Stimulated activated CD8-positive, alpha-beta memory T cell treated with anti-CD3 and anti-CD28 coated beads, Interleukin-7, amount 100 ng/mL, for 24 hours (primary cell): Measurements from ENCODE around the gene MDP1.

ENCODE experiments used
- DNase-seq: peaks from one replicate; pipeline ENCODE4 v3.0.0-alpha.2; 2020; ENCODE audit warnings: low read depth

The MDP1 gene

GRCh38 chr14:24215495-24216344, at the start of gene MDP1:
MDP1 (minus strand) TSS chr14:24216066; CDS start chr14:24215955, 111 bp downstream.
- DNase-seq: peak; percentile 58

- DNase-seq: no peak
These were observed 48.4 kb upstream of the MDP1 start for GRCh38 chr14:24264298-24264697.

GRCh38 chr14:24263848-24264247, 48.0 kb upstream of the MDP1 start:
- no peak for DNase-seq

DNA sequence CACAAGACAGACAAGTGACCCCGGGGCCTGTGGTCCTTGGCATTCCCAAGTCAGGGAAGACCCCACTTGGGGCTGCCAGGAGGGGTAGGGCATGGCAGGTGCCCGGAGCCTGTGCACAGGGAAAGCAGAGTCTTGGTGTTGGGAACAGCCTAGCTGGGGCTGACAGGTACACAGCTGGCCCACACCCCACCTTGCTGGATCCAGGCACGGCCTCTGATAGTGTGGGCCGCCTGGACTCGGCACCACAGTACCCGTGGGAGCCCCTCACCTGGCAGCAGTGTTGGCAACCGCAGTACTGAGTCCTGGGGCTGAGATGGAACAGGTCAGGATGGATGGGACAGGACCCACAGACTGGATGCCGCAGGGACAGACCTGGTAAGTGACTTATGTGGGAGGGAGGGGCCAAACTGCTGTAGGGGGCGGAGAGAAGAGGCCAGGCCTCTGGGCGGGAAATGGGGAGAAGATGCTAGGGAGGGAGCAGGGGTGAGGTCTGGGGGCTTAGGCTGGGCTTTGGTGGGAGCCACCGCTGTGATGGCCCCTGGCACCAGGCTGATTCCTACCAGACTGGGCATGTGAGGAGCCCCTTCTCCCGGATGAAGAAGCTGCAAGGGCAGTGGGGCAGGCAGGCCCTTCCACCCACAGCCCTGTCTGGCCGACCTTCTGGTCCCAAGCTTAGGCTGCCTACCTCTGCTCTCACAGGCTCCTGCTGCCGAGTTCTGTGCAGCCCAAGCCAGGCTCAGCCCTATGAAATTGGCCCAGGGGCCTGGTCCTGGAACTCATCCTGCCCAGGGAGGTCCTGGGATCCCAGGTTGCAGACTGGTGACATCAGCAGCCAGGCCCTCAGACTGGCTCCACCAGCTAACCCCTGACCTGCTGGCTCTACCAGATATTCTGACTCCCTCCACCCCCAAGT, 47.2 kb upstream of the MDP1 start, which contains the start of gene TGM1:
TSS of gene TGM1 (minus strand) at position 357 of the 913 bp plus-strand sequence. CDS start 825 bp downstream, outside the sequence.
- no peak for DNase-seq

GRCh38 chr14:24261969-24262327, 46.1 kb upstream of the MDP1 start:
- DNase-seq: no peak

GRCh38 chr14:24261256-24261968, 45.5 kb upstream of the MDP1 start:
- no peak for DNase-seq

DNA sequence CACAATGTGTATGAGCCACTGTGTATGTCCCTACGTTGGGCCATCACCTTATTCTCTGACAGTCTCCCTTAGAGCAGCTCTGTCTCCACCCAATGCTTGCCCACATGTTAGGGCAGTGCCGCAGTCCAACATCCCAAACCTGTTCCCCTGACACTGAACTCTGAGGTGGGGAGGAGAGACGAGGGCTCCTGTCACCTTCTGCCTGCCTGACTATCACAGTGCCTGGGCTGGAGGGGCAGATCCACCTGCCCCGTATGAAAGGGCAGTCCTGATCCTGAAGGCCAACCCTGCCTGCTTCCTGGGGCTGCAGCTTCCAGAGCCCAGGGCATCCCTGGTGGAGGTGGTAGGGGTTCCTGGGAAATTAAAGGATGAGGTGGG, 44.9 kb upstream of the MDP1 start:
- no peak for DNase-seq

GRCh38 chr14:24260026-24260779, 44.3 kb upstream of the MDP1 start:
- no peak for DNase-seq

- no peak for DNase-seq
These were observed 43.6 kb upstream of the MDP1 start for GRCh38 chr14:24259282-24260025.

GRCh38 chr14:24258548-24259265, 42.8 kb upstream of the MDP1 start:
- no peak for DNase-seq

- DNase-seq: no peak
These were observed 42.3 kb upstream of the MDP1 start for GRCh38 chr14:24258119-24258518.

- no peak for DNase-seq
These were observed 41.1 kb upstream of the MDP1 start for GRCh38 chr14:24256960-24257359.

DNA sequence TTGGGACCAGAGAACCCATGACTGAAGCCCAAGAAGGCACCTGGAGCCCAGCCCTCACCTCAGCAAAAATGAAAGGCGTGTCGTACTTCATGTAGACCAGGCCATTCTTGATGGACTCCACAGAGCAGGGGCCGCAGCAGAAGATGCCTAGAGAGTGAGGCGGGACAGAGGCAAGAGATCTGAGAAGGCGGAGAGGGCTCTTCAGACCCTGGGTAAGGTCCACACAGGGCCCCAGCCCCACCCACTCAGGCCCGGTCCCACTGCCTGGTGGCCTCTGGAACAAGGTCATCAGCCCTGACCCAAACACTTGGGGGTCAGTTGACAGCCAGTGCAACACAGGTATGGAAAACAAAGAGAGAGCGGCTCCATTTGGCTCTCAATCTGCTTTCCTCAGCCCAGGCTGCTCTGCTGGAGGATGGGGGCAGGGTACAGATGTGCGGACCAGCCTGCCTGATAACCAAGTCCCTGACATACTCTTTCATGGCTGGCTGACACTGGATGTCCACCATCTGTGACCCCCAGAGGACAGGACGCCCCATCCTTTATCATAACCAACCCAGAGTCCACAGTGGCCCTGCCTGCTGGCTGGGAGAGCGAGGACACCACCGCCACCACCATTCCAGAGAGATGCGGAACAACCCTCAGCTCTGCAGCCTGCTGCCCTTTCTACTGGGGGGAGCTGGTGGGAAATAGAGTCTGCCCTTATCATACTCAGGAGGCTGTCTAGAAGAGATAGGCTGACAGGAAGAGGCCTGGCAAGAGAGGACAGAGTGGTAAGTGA, 40.3 kb upstream of the MDP1 start:
- no peak for DNase-seq

GRCh38 chr14:24255438-24255837, 39.6 kb upstream of the MDP1 start:
- DNase-seq: no peak

DNA sequence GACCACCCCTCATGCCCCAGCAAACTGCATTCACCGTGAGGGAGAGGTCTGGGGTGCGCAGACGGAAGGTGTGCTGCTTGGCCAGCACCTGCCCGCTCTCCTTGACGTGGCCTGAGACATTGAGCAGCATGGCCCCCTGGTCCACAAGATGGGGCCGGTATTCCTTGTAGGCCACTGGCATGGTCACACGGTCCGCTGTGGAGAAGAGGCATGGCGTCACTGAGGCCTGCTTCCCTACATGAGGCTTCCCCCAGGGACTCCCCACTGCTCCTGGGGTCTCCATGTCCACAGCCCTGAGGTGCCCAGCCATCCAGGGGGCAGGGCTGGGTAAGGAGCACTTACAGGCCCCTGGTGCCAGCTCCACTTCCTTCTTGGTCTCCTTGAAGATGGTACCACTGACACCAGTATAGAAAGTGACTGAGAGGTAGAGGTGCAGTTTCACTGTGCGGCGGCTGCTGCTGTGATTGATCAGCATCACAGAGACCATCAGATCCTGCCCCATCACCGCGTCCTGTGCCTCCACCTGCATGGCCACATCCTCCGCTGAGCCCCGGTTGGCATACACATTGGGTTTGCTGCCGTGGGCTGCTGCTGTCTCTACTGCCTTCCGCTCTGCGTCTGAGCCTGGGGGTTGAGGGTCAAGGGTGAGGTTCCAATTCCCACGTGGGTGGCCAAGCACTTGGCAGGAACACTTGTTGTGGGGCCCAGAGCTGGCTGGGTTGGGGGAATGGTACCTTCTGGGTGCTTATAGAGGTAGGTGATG, 38.9 kb upstream of the MDP1 start:
- DNase-seq: no peak

DNA sequence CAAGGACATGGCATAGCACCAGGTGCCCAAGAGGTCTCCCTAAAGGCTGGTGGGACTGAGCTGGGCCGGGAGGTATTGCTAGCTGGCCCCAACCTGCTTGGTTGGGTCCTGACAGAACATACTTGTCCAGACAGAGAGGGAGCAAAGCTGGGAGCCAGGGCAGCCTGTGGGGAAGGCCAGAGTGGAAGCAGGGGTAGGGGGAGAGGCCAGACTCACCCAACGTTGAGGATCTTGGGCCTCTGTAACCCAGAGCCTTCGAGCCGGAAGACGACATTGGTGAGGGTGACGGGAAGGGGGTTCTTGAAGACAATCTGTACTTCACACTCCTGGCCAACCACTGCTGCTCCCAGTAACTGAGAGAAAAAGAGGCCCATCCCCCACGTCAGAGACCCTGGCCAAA, 38.1 kb upstream of the MDP1 start:
- no peak for DNase-seq

GRCh38 chr14:24252289-24253124, 36.6 kb upstream of the MDP1 start:
- no peak for DNase-seq

GRCh38 chr14:24251880-24252288, 36.0 kb upstream of the MDP1 start:
- no peak for DNase-seq
